Caco-2 (cell line): ENCODE results near the gene TPSG1. TPM values are rescaled to one million over a fixed set of nuclear protein-coding genes. Genes with fewer than 3 reads are reported as not detected.

Experiments used
- BruUV-seq: library from RNA; stranded (reverse); fragments of 400-500 nt; replicated peaks from 2 replicates; lab custom pipeline; 2021; lab: Mats Ljungman, UMichigan
- CTCF ChIA-PET: fragments of 300-600 bp; sonication (Branson Sonifier 250); formaldehyde crosslinking; loops from one replicate; lab custom pipeline; 2022; ENCODE audit warnings: antibody characterized with exemption; lab: Charles Lee
- POLR2A ChIA-PET: fragments of 300-600 bp; sonication (Branson Sonifier 250); formaldehyde crosslinking; loops from one replicate; lab custom pipeline; 2022; ENCODE audit warnings: antibody characterized with exemption; lab: Charles Lee
- DNase-seq, 2 experiments: peaks; one replicate each; pipeline versions ENCODE4 v3.0.0 to v3.0.0-alpha.2; 2020 to 2022
- H3K27me3 ChIP-seq: replicated peaks from 2 replicates; pipeline ENCODE4 v1.6.0; 2011; ENCODE audit warnings: low read length; ENCODE audit not compliant: control insufficient read depth, insufficient read depth
- H3K36me3 ChIP-seq: 2 replicates; pipeline ENCODE4 v1.5.1; 2011; ENCODE audit warnings: low read length; ENCODE audit not compliant: control insufficient read depth, insufficient read depth
- H3K4me1 ChIP-seq: fragments of 250-450 bp; sonication (Bioruptor Pico); 2 replicates; pipeline ENCODE4 v1.5.1; 2020; ENCODE audit warnings: mild to moderate bottlenecking
- H3K4me3 ChIP-seq: 2 replicates; pipeline ENCODE4 v1.5.1; 2011; ENCODE audit warnings: low read depth, mild to moderate bottlenecking, control low read depth, low read length
- H3K9me3 ChIP-seq: fragments of 250-450 bp; sonication (Bioruptor Pico); 2 replicates; pipeline ENCODE4 v1.5.1; 2020; ENCODE audit warnings: mild to moderate bottlenecking, moderate library complexity
- H3K27ac Mint-ChIP-seq: one replicate; pipeline ENCODE4 v1.8.0; 2022; ENCODE audit warnings: mixed read lengths; ENCODE audit not compliant: unreplicated experiment
- H3K27me3 Mint-ChIP-seq: one replicate; pipeline ENCODE4 v1.8.0; 2022; ENCODE audit warnings: mixed read lengths; ENCODE audit not compliant: insufficient read depth, unreplicated experiment
- H3K36me3 Mint-ChIP-seq: one replicate; pipeline ENCODE4 v1.8.0; 2022; ENCODE audit warnings: mild to moderate bottlenecking, mixed read lengths; ENCODE audit not compliant: insufficient read depth, unreplicated experiment
- H3K4me1 Mint-ChIP-seq: one replicate; pipeline ENCODE4 v1.8.0; 2022; ENCODE audit warnings: low read depth, mixed read lengths; ENCODE audit not compliant: unreplicated experiment
- H3K4me3 Mint-ChIP-seq: one replicate; pipeline ENCODE4 v1.8.0; 2022; ENCODE audit warnings: mild to moderate bottlenecking, moderate library complexity, mixed read lengths; ENCODE audit not compliant: unreplicated experiment
- H3K9me3 Mint-ChIP-seq: one replicate; pipeline ENCODE4 v1.8.0; 2022; ENCODE audit warnings: mixed read lengths; ENCODE audit not compliant: unreplicated experiment
- CTCF ChIP-seq, 2 experiments: fragments of 200-600 bp in 1 of 2; IDR thresholded peaks; 1 replicate in 1 of 2; 2 replicates in 1 of 2; pipeline versions ENCODE4 v1.5.1 to v1.8.0; 2011 to 2022; ENCODE audit warnings: antibody characterized with exemption in 1 of 2, control low read depth in 1 of 2, inconsistent platforms in 1 of 2, low read depth in 1 of 2, low read length in 1 of 2, mild to moderate bottlenecking in 1 of 2, moderate library complexity in 1 of 2; ENCODE audit not compliant: insufficient read depth in 1 of 2, severe bottlenecking in 1 of 2, unreplicated experiment in 1 of 2
- intact Hi-C: fragments of 100-400 bp; cut with micrococcal nuclease; formaldehyde crosslinking; loops from one replicate; pipeline ENCODE4 v1.10.0; 2022; ENCODE audit not compliant: unreplicated experiment
- total RNA-seq: library from RNA; stranded (reverse); gene quantifications from 2 replicates; pipeline ENCODE4 v1.2.3, GENCODE V29; 2022

Gene TPSG1
- total RNA-seq, 1 experiment from 2014 or later, result not detected

GRCh38 chr16:1171854-1172428 is 53.1 kb downstream of the TPSG1 start:
- H3K9me3 Mint-ChIP-seq, result no peaks in the 10 kb centered on the region
- Histone ChIP-seq H3K9me3 (no peaks in the 10 kb centered on the region), H3K36me3 (no peaks in the 10 kb centered on the region), H3K4me3 (no peak overlapping the region), H3K27me3 (no peaks in the 10 kb centered on the region), H3K4me1 (no peaks in the 10 kb centered on the region)
- CTCF ChIA-PET, result interaction anchor here (0.6 kb wide), 1 partner anchor 25 kb away, joined by 3 read pairs; no protein-coding TSS in a partner anchor
- no peaks in the 10 kb centered on the region for H3K36me3 Mint-ChIP-seq
- intact Hi-C loops, result no loop called here
- H3K4me3 Mint-ChIP-seq, result no peak overlapping the region
- H3K4me1 Mint-ChIP-seq, result no peaks in the 10 kb centered on the region
- no peaks in the 10 kb centered on the region for H3K27me3 Mint-ChIP-seq
- no peak for DNase-seq
- POLR2A ChIA-PET, result no interaction called here
- H3K27ac Mint-ChIP-seq, result no peak overlapping the region
- no TSS peak for BruUV-seq
- no peak for TF ChIP-seq CTCF (IDR thresholded peaks at IDR 0.05; ENCODE audit: insufficient read depth in 1 of 2, low read depth in 1 of 2, low read length in 1 of 2, severe bottlenecking in 1 of 2, unreplicated experiment in 1 of 2)

Other genes with a start within 250 kb of the TPSG1 start
- 0.86 and 1.2 TPM in 2 replicates for gene SOX8, start 243.5 kb downstream of the TPSG1 start, total RNA-seq
- 0.23 and 0.30 TPM in 2 replicates for gene SSTR5, start 152.5 kb downstream of the TPSG1 start, total RNA-seq
- not detected in 2 replicates for gene C1QTNF8, start 129.0 kb downstream of the TPSG1 start, total RNA-seq
- 5.1 and 6.5 TPM in 2 replicates for gene CACNA1H, start 72.2 kb downstream of the TPSG1 start, total RNA-seq
- not detected in 2 replicates for gene TPSB2, start 4.9 kb upstream of the TPSG1 start, total RNA-seq
- gene TPSAB1, start 15.4 kb upstream of the TPSG1 start, total RNA-seq, result not detected in 2 replicates
- not detected in 2 replicates for gene TPSD1, start 30.8 kb upstream of the TPSG1 start, total RNA-seq
- 178 and 199 TPM in 2 replicates for gene UBE2I, start 84.4 kb upstream of the TPSG1 start, total RNA-seq
- gene BAIAP3, start 108.4 kb upstream of the TPSG1 start, total RNA-seq, result 4.2 and 5.0 TPM in 2 replicates
- 48.3 and 48.6 TPM in 2 replicates for gene TSR3, start 126.6 kb upstream of the TPSG1 start, total RNA-seq
- gene GNPTG, start 126.7 kb upstream of the TPSG1 start, total RNA-seq, result 37.3 and 37.6 TPM in 2 replicates
- 31.2 and 37.7 TPM in 2 replicates for gene UNKL, start 189.4 kb upstream of the TPSG1 start, total RNA-seq
- gene UQCC4, start 195.5 kb upstream of the TPSG1 start, total RNA-seq, result 15.4 and 17.9 TPM in 2 replicates
- 2.0 and 2.1 TPM in 2 replicates for gene PERCC1, start 205.8 kb upstream of the TPSG1 start, total RNA-seq
- 0.88 and 1.1 TPM in 2 replicates for gene CCDC154, start 219.3 kb upstream of the TPSG1 start, total RNA-seq
- 119 and 127 TPM in 2 replicates for gene CLCN7, start 249.8 kb upstream of the TPSG1 start, total RNA-seq